Inferior parietal cortex (tissue), 1 donor: ENCODE data around the gene ZNF414.
A peak's percentile ranks its signal among the peaks of the same experiment; 100 is the strongest.

Experiments used
- DNase-seq: peaks from one replicate; pipeline ENCODE4 v3.0.0-alpha.2; 2016; ENCODE audit errors: extremely low spot score

The ZNF414 gene

DNA sequence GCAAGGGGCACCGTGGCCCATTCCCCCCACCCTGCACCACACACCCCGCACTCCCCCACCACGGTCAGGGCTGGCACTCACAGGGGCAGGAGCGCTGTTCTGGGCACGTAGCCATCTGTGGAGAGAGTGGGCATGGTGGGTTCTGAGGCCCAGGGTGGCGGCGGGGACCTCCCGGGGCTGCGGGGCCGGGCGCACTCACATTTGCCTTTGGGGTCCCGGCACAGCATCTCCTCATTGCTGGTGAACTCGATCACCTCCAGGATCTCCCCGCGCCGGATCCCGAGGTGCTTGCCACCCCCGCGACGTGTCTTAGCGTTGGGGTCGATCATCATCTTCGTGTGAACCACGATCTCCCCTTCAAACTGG, 23.6 kb downstream of the ZNF414 start:
- DNase-seq: no peak

DNA sequence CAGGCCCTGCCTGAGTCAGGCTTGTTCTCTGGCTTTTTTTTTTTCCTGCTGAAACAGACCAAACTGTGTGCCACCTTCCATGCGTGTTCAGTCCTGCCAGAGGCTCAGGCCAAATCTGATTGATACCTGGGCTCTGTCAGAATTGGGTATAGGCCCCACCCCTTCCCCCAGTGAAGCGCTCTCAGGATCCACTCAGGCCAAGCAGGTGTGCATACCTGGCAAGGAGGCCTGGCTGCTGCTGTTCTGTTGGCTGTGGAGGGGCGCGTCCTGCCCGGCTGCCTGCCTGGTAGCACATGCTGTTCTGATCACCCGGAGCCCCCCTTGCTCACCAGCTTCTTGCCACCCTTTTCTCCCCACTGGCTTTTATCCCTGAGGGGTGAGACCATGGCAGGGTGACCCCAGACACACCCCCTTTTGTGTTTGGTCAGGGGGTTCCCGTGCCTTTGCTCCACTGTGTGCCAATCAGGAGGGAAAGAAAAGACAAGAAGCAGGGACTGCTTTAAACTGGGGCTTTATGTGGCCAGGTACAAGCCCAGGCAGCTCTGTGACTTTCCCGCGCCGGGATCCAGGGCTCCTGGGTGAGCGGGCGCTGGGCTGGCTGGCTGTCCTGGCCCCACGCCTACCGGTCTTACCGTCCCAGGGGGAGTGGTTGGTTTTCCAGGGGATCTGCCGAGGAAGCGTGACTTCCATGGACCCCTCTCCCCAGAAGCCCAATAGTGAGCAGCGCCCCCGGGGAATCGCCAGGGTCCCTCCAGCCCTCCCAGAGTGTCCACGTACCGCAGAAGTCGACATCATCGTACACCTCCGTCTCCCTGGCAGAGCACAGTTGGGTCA, 24.2 kb downstream of the ZNF414 start:
- DNase-seq: no peak

DNA sequence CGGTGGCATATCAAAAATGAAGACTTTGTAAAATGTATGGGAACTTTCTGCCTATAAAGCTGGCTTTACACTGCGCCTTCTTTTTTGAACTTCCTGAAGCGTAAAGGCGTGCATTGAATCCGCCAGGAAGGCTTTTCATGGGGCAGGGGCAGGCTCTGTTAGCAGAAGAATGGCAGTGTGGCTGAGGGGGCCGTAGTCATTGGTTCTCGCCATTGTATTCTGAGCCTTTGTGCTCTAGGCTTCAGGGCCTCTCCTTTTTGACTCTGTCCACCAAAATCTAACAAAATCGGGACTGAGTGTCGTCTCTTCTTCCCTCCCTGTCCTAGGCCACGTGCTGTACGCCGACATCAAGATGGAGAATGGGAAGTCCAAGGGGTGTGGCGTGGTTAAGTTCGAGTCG, 25.6 kb downstream of the ZNF414 start:
- DNase-seq: no peak

- DNase-seq: peak; percentile 13
Measured at GRCh38 chr19:8487137-8487851, 26.7 kb downstream of the ZNF414 start.

GRCh38 chr19:8486661-8487136, 27.3 kb downstream of the ZNF414 start:
- no peak for DNase-seq

DNA sequence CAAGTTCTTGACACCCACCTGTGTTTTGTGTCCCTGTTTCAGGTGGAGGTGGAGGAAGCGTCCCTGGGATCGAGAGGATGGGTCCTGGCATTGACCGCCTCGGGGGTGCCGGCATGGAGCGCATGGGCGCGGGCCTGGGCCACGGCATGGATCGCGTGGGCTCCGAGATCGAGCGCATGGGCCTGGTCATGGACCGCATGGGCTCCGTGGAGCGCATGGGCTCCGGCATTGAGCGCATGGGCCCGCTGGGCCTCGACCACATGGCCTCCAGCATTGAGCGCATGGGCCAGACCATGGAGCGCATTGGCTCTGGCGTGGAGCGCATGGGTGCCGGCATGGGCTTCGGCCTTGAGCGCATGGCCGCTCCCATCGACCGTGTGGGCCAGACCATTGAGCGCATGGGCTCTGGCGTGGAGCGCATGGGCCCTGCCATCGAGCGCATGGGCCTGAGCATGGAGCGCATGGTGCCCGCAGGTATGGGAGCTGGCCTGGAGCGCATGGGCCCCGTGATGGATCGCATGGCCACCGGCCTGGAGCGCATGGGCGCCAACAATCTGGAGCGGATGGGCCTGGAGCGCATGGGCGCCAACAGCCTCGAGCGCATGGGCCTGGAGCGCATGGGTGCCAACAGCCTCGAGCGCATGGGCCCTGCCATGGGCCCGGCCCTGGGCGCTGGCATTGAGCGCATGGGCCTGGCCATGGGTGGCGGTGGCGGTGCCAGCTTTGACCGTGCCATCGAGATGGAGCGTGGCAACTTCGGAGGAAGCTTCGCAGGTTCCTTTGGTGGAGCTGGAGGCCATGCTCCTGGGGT, 28.2 kb downstream of the ZNF414 start:
- DNase-seq: no peak

GRCh38 chr19:8484331-8484894, 29.6 kb downstream of the ZNF414 start:
- no peak for DNase-seq

GRCh38 chr19:8483165-8483564, 30.8 kb downstream of the ZNF414 start:
- no peak for DNase-seq

- DNase-seq: no peak
Measured at GRCh38 chr19:8482696-8483095, 31.3 kb downstream of the ZNF414 start.

DNA sequence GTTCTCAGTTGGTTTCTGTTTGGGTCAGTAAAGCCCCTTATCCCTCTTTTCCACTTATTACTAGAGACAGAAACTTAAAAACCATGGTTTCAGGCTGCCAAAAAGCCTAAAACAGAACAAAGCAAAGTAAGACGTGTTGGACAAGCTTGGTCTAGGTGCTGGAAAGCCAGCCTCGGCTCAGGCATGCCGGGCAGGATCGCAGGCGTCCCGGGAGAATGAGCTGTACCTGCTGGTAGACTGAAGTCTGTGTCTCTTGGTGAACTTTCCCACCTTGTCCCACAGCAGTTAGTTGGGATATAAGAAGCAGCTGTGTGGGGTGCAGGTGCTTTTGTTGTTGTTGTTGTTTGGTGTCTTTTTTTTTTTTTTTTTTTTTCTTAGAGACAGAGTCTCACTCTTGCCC, 32.4 kb downstream of the ZNF414 start:
- DNase-seq: no peak

GRCh38 chr19:8481201-8481600, 32.8 kb downstream of the ZNF414 start:
- DNase-seq: no peak

GRCh38 chr19:8478598-8478997, 35.4 kb downstream of the ZNF414 start:
- DNase-seq: no peak

GRCh38 chr19:8477889-8478288, 36.1 kb downstream of the ZNF414 start:
- no peak for DNase-seq

DNA sequence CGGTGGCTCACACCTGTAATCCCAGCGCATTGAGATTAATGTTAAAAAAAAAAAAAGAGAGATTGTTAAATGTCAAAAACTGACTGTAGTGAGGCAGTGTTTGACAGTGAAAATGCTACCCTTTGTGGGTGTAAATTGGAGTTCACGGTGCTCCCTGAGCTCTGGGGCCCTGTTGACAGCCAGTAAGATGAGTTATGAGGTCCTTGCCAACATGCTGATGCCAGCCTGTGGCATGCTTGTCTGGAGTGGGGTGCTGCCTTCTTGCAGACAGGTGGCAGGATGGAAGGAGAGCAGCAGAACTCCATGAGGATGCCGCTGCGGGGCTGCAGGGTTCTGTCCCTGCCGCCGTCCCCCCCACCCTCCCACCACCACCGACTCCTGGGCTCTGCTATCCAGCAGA, 37.4 kb downstream of the ZNF414 start:
- DNase-seq: no peak

- no peak for DNase-seq
Measured at GRCh38 chr19:8475005-8475404, 39.0 kb downstream of the ZNF414 start.

DNA sequence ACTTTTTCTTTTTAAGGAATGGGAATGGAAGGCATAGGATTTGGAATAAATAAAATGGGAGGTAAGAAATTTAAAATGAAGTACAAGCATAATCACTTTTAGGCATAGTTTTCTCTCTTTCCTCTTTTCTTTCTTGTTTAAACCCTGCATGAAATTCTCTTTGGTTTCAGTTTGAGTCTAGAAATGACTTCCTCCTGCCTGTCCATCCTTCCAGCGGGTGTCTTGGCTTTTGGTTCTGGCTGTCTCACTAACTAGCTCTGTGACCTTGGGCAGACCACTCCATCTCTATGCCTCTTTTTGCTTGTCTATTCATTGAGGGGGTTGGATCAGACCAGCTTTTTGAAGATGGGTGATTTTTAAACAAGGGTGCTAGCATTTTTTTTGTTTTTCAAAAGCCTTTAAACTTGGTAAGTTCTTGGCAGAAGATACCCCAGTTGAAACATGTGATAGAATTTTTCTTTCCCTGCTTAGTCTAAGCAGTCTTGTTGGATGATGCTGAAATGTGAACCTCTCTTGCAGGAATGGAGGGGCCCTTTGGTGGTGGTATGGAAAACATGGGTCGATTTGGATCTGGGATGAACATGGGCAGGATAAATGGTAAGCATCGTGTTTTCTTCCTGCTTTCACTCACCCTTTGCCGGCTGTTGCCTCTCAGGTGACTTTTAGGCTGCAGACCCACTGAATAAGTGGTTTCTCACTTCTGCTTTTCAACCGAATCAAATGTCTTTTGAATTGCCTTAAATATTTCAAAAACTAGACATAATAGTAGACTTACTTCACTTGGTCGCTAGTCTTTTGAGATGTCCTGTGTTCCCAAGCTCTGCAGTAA, 40.1 kb downstream of the ZNF414 start:
- DNase-seq: no peak

DNA sequence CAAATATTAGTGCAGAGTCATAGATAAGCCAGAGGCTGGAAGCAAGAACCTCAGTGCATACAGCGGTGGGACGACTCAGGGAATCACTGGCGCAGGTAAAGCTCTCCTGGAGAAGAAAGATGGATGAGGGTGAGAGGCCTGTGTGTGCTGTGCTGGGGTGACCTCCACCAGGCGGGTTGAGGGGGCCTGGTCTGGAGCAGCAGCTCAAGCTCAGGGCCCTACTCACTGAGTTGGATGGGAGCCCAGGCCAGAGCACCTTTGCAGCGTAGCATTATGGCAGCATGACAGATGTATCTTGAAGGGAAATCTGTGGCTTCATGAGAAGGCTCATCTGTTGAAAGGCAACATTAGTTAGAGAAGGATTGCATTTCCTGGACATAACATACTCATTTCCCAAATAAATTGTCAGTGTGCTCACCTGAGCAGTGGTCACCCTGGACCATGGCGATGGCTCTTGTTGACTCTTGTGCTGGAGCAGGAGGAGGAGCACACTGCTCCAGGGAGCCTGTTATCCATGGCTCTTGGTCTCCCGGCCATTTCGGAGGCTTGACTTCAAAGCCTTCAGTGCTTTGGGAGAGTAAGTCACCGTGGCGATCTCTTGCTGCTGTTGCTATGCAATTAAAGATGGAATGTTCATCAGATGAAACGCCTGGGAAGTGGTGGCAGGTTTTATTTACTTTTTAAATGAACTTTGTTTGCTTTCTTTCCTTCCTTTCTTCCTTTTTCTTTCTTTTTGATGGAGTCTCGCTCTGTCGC, 44.2 kb downstream of the ZNF414 start:
- no peak for DNase-seq

DNA sequence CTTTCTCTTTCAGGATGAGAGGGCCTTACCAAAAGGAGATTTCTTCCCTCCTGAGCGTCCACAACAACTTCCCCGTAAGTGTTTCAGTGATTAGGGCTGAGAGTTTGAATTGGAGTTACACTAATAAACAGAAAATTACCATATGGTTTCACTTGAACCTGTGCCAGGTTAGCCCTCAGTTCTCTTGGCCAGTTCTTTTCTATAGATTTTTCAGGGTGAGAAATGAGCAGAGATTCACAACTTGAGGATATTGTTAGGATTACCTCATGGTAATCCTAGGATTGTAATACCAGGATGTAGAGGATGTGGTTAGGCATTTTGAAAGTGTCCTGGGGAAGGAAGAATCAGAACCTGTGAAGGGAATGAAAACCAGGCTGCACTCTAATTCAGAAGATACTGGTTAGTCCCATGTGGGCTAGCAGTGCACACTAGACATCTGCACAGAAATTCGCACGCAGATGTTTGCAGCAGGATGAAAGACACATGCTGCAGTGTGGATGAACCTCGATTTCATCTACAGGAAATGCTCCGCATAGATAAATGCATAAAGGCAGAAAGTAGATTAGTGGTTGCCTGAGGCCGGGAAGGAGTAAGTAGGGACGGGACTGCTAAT, 45.1 kb downstream of the ZNF414 start:
- DNase-seq: no peak

DNA sequence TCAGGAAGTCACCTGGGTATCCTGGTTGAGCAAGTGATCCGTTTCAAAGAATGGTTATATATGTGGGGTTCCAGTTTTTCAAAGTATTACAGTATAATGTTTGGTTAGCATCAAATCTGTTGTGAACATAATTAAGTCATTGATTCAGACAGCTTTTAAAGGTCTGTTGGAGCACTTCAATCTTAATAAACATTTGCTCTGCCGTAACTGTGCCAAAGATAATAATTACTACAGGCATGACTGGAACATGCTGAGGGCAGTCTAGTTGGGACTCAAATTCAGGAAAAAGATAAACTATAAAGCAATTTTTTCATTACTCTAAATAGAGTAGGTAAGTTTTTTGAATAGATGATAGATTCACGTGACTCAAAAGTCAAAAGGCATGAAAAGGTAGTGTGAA, 45.8 kb downstream of the ZNF414 start:
- DNase-seq: no peak

DNA sequence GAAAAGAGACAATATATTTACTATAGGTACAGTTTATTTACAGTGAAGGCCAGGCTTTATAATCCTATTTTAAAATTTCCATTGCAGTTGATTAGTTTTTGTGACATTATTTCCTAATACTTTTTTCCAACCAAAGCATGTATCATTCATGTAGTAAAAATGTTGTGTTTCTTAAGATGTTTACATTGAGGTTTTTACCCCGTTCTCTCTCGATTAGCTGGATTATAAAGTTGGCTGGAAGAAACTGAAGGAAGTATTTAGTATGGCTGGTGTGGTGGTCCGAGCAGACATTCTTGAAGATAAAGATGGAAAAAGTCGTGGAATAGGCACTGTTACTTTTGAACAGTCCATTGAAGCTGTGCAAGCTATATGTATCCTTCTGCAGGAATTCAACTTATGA, 47.9 kb downstream of the ZNF414 start:
- DNase-seq: no peak
